Neural crest cell (in vitro differentiated cells): ENCODE measurements around the gene KSR1. TPM values are rescaled to one million over a fixed set of nuclear protein-coding genes. Genes with fewer than 3 reads are reported as not detected.

Experiments used
- DNase-seq: peaks from one replicate; pipeline ENCODE4 v3.0.0; 2021; ENCODE audit warnings: low read depth, mixed read lengths, low spot score
- H3K27ac Mint-ChIP-seq: one replicate; pipeline ENCODE4 v1.8.0; 2021; ENCODE audit warnings: mild to moderate bottlenecking, mixed read lengths; ENCODE audit not compliant: unreplicated experiment
- H3K27me3 Mint-ChIP-seq: 2 replicates; pipeline ENCODE4 v1.8.0; 2021; ENCODE audit warnings: low read depth, mild to moderate bottlenecking, mixed read lengths
- H3K36me3 Mint-ChIP-seq: 2 replicates; pipeline ENCODE4 v1.8.0; 2021; ENCODE audit warnings: low read depth, mild to moderate bottlenecking, mixed read lengths
- H3K4me1 Mint-ChIP-seq: 2 replicates; pipeline ENCODE4 v1.8.0; 2021; ENCODE audit warnings: mixed read lengths
- H3K4me3 Mint-ChIP-seq: one replicate; pipeline ENCODE4 v1.8.0; 2021; ENCODE audit warnings: mild to moderate bottlenecking, mixed read lengths
- H3K9me3 Mint-ChIP-seq: 2 replicates; pipeline ENCODE4 v1.8.0; 2021; ENCODE audit warnings: mixed read lengths
- CTCF ChIP-seq: fragments of 200-600 bp; sonication (generic); conservative IDR thresholded peaks from 2 replicates; pipeline ENCODE4 v1.5.0; 2021; ENCODE audit warnings: antibody characterized with exemption, mild to moderate bottlenecking
- total RNA-seq: library from RNA; stranded (reverse); gene quantifications from 2 replicates; pipeline ENCODE4 v1.2.1, GENCODE V29; 2021

The KSR1 gene
- total RNA-seq, 1 donor from 2014 or later, result 28.0 TPM

- H3K4me3 Mint-ChIP-seq, result no peak overlapping the region
- H3K27ac Mint-ChIP-seq, result no peak overlapping the region
Measured at GRCh38 chr17:27504188-27504995, 48.1 kb downstream of the KSR1 start.

GRCh38 chr17:27506348-27507218, 50.3 kb downstream of the KSR1 start:
- no peaks in the 10 kb centered on the region for H3K9me3 Mint-ChIP-seq
- no peak for DNase-seq
- peak overlapping the region; percentile 62 for H3K27ac Mint-ChIP-seq
- no peaks in the 10 kb centered on the region for H3K27me3 Mint-ChIP-seq
- peaks cover 12% of the 10 kb centered on the region for H3K4me1 Mint-ChIP-seq
- peaks cover 9% of the 10 kb centered on the region for H3K36me3 Mint-ChIP-seq
- no peak for TF ChIP-seq CTCF
- no peak overlapping the region for H3K4me3 Mint-ChIP-seq

More at GRCh38 chr17:27504188-27504995, 48.1 kb downstream of the KSR1 start:
- Mint-ChIP-seq H3K4me1 (peaks cover 7% of the 10 kb centered on the region), H3K36me3 (peaks cover 21% of the 10 kb centered on the region), H3K27me3 (no peaks in the 10 kb centered on the region), H3K9me3 (peaks cover 3% of the 10 kb centered on the region)
- DNase-seq, result no peak
- TF ChIP-seq CTCF, result no peak

GRCh38 chr17:27511168-27511883, 55.1 kb downstream of the KSR1 start:
- peak overlapping the region; percentile 11 for H3K27ac Mint-ChIP-seq

GRCh38 chr17:27512031-27512430, 55.8 kb downstream of the KSR1 start:
- H3K27ac Mint-ChIP-seq, result no peak overlapping the region
- TF ChIP-seq CTCF, result no peak
- no peak overlapping the region for H3K4me3 Mint-ChIP-seq
- no peaks in the 10 kb centered on the region for H3K27me3 Mint-ChIP-seq
- peaks cover 45% of the 10 kb centered on the region for H3K4me1 Mint-ChIP-seq
- no peak for DNase-seq
- H3K9me3 Mint-ChIP-seq, result no peaks in the 10 kb centered on the region
- H3K36me3 Mint-ChIP-seq, result no peaks in the 10 kb centered on the region

More at GRCh38 chr17:27511168-27511883, 55.1 kb downstream of the KSR1 start:
- Mint-ChIP-seq H3K9me3 (no peaks in the 10 kb centered on the region), H3K4me1 (peaks cover 48% of the 10 kb centered on the region), H3K36me3 (no peaks in the 10 kb centered on the region), H3K27me3 (no peaks in the 10 kb centered on the region), H3K4me3 (no peak overlapping the region)
- TF ChIP-seq CTCF, result no peak
- no peak for DNase-seq
